ENCODE results near the gene FOXE1.

FOXE1 gene

GRCh38 chr9:97860451-97861147 lies 7.6 kb downstream of the FOXE1 start:
- Histone ChIP-seq H3K36me3 (ENCODE audit: insufficient read depth) (no peaks in the 10 kb centered on the region), H2AFZ (ENCODE audit: low read depth) (no peak overlapping the region), H3K4me3 (IDR thresholded peaks at IDR 0.05; ENCODE audit: insufficient read depth, low read depth, low read length) (no peak overlapping the region), H4K20me1 (ENCODE audit: insufficient read depth) (no peaks in the 10 kb centered on the region), H3K9ac (no peak overlapping the region), H3K4me2 (no peak overlapping the region), H3K79me2 (ENCODE audit: insufficient read depth, low read depth) (no peaks in the 10 kb centered on the region), H3K4me1 (ENCODE audit: low read depth, poor library complexity, severe bottlenecking) (no peaks in the 10 kb centered on the region), H3K27ac (no peak overlapping the region), H3K27me3 (ENCODE audit: insufficient read depth, low read depth) (no peaks in the 10 kb centered on the region)
- TF ChIP-seq CTCF (conservative IDR thresholded peaks at IDR 0.05; ENCODE audit: low read depth, low read length): no peak

- Histone ChIP-seq H2AFZ (ENCODE audit: low read depth) (no peak overlapping the region), H4K20me1 (ENCODE audit: insufficient read depth) (no peaks in the 10 kb centered on the region), H3K4me1 (ENCODE audit: low read depth, poor library complexity, severe bottlenecking) (no peaks in the 10 kb centered on the region), H3K9ac (no peak overlapping the region), H3K27ac (no peak overlapping the region), H3K27me3 (ENCODE audit: insufficient read depth, low read depth) (no peaks in the 10 kb centered on the region), H3K36me3 (ENCODE audit: insufficient read depth) (no peaks in the 10 kb centered on the region), H3K79me2 (ENCODE audit: insufficient read depth, low read depth) (no peaks in the 10 kb centered on the region), H3K4me3 (IDR thresholded peaks at IDR 0.05; ENCODE audit: insufficient read depth, low read depth, low read length) (no peak overlapping the region), H3K4me2 (no peak overlapping the region)
- TF ChIP-seq CTCF (conservative IDR thresholded peaks at IDR 0.05; ENCODE audit: low read depth, low read length): no peak
Measured at GRCh38 chr9:97861148-97861475, 8.1 kb downstream of the FOXE1 start.

- Histone ChIP-seq H2AFZ (ENCODE audit: low read depth) (no peak overlapping the region), H3K4me2 (no peak overlapping the region), H3K27ac (no peak overlapping the region), H3K4me3 (IDR thresholded peaks at IDR 0.05; ENCODE audit: insufficient read depth, low read depth, low read length) (no peak overlapping the region), H4K20me1 (ENCODE audit: insufficient read depth) (no peaks in the 10 kb centered on the region), H3K79me2 (ENCODE audit: insufficient read depth, low read depth) (no peaks in the 10 kb centered on the region), H3K4me1 (ENCODE audit: low read depth, poor library complexity, severe bottlenecking) (no peaks in the 10 kb centered on the region), H3K27me3 (ENCODE audit: insufficient read depth, low read depth) (no peaks in the 10 kb centered on the region), H3K9ac (no peak overlapping the region), H3K36me3 (ENCODE audit: insufficient read depth) (no peaks in the 10 kb centered on the region)
- TF ChIP-seq CTCF (conservative IDR thresholded peaks at IDR 0.05; ENCODE audit: low read depth, low read length): no peak
Measured at GRCh38 chr9:97863314-97863713, 10.3 kb downstream of the FOXE1 start.

GRCh38 chr9:97864396-97864795 lies 11.4 kb downstream of the FOXE1 start:
- no peaks in the 10 kb centered on the region for H3K27me3 ChIP-seq (ENCODE audit: insufficient read depth, low read depth)
- no peak for TF ChIP-seq CTCF (conservative IDR thresholded peaks at IDR 0.05; ENCODE audit: low read depth, low read length)
- H3K27ac ChIP-seq: no peak overlapping the region
- no peaks in the 10 kb centered on the region for H3K4me1 ChIP-seq (ENCODE audit: low read depth, poor library complexity, severe bottlenecking)
- no peak overlapping the region for H2AFZ ChIP-seq (ENCODE audit: low read depth)
- no peak overlapping the region for H3K4me3 ChIP-seq (IDR thresholded peaks at IDR 0.05; ENCODE audit: insufficient read depth, low read depth, low read length)
- H3K4me2 ChIP-seq: no peak overlapping the region
- no peaks in the 10 kb centered on the region for H3K36me3 ChIP-seq (ENCODE audit: insufficient read depth)
- no peaks in the 10 kb centered on the region for H3K79me2 ChIP-seq (ENCODE audit: insufficient read depth, low read depth)
- H4K20me1 ChIP-seq (ENCODE audit: insufficient read depth): no peaks in the 10 kb centered on the region
- no peak overlapping the region for H3K9ac ChIP-seq
